H1 (cell line): ENCODE measurements around the gene DTL. TPM values are rescaled to one million over a fixed set of nuclear protein-coding genes. Genes with fewer than 3 reads are reported as not detected.

Source experiments
- CTCF ChIA-PET: fragments of 300-600 bp; sonication (Branson Sonifier 250); formaldehyde crosslinking; loops from one replicate; lab custom pipeline; 2021; ENCODE audit not compliant: partially characterized antibody; lab: Charles Lee
- POLR2A ChIA-PET: fragments of 300-600 bp; sonication (Branson Sonifier 250); formaldehyde crosslinking; loops from one replicate; lab custom pipeline; 2021; ENCODE audit warnings: inconsistent platforms; ENCODE audit not compliant: partially characterized antibody; lab: Charles Lee
- DNase-seq, 2 experiments: peaks; one replicate each; pipeline versions ENCODE4 v3.0.0 to v3.0.0-alpha.2; 2010 to 2022; ENCODE audit warnings: low spot score in 2 of 2, low read depth in 1 of 2, mixed read lengths in 1 of 2
- FAIRE-seq: peaks from 2 replicates; lab custom pipeline; 2011; peaks lifted over from hg19 to GRCh38; lab: Jason Lieb, UNC
- H2AFZ ChIP-seq: 2 replicates; pipeline ENCODE4 v1.8.1; 2012; ENCODE audit warnings: low read length, inconsistent platforms
- H2AK5ac ChIP-seq: 2 replicates; pipeline ENCODE4 v1.6.1; 2013; ENCODE audit warnings: low read depth, low read length
- H2BK120ac ChIP-seq: replicated peaks from 2 replicates; pipeline ENCODE3; 2013; ENCODE audit warnings: low read depth, low read length, inconsistent platforms
- H2BK12ac ChIP-seq: 2 replicates; pipeline ENCODE4 v1.6.1; 2013; ENCODE audit warnings: low read depth, low read length
- H2BK15ac ChIP-seq: 2 replicates; pipeline ENCODE4 v1.6.1; 2013; ENCODE audit warnings: low read length
- H2BK20ac ChIP-seq: 2 replicates; pipeline ENCODE4 v1.6.1; 2013; ENCODE audit warnings: low read length
- H2BK5ac ChIP-seq: 2 replicates; pipeline ENCODE4 v1.6.1; 2013; ENCODE audit warnings: low read depth, low read length
- H3K14ac ChIP-seq: 2 replicates; pipeline ENCODE4 v1.6.1; 2013; ENCODE audit warnings: inconsistent platforms; ENCODE audit not compliant: insufficient read length
- H3K18ac ChIP-seq: 2 replicates; pipeline ENCODE4 v1.6.1; 2013; ENCODE audit warnings: low read length; ENCODE audit errors: extremely low read depth
- H3K23ac ChIP-seq: 2 replicates; pipeline ENCODE4 v1.6.1; 2013; ENCODE audit warnings: inconsistent platforms; ENCODE audit not compliant: insufficient read length
- H3K23me2 ChIP-seq: 2 replicates; pipeline ENCODE4 v1.6.1; 2013; ENCODE audit warnings: low read depth, low read length
- H3K27ac ChIP-seq: 2 replicates; pipeline ENCODE4 v1.6.1; 2011; ENCODE audit warnings: low read depth, low read length, inconsistent platforms
- H3K27me3 ChIP-seq, 4 experiments: replicated peaks in 1 of 4; 1 replicate in 1 of 4; 2 replicates in 3 of 4; pipeline versions ENCODE4 v1.6.1 to v1.8.1; 2011 to 2013; ENCODE audit warnings: low read length in 3 of 4, mild to moderate bottlenecking in 3 of 4, inconsistent platforms in 2 of 4, mixed read lengths in 2 of 4, moderate library complexity in 1 of 4; ENCODE audit not compliant: control insufficient read depth in 3 of 4, insufficient read depth in 3 of 4; ENCODE audit errors: extremely low read depth in 1 of 4
- H3K36me3 ChIP-seq, 4 experiments: 2 replicates each; pipeline versions ENCODE4 v1.6.1 to v1.8.1; 2011 to 2013; ENCODE audit warnings: mild to moderate bottlenecking in 4 of 4, low read length in 3 of 4, moderate library complexity in 2 of 4, control low read depth in 1 of 4, inconsistent platforms in 1 of 4; ENCODE audit not compliant: insufficient read depth in 4 of 4, control insufficient read depth in 2 of 4
- H3K4ac ChIP-seq: replicated peaks from 2 replicates; pipeline ENCODE3; 2013; ENCODE audit warnings: low read length, low read depth, mixed read lengths, inconsistent platforms; ENCODE audit not compliant: insufficient read length
- H3K4me1 ChIP-seq, 4 experiments: replicated peaks in 1 of 4; 1 replicate in 1 of 4; 2 replicates in 3 of 4; pipeline versions ENCODE4 v1.6.1 to v1.8.1; 2011 to 2013; ENCODE audit warnings: low read length in 3 of 4, inconsistent platforms in 2 of 4, mixed read lengths in 1 of 4; ENCODE audit not compliant: insufficient read depth in 4 of 4, control insufficient read depth in 3 of 4
- H3K4me2 ChIP-seq, 2 experiments: 2 replicates each; pipeline versions ENCODE4 v1.6.1 to v1.8.1; 2011 to 2013; ENCODE audit warnings: low read depth in 2 of 2, low read length in 2 of 2, control low read depth in 1 of 2, inconsistent platforms in 1 of 2, mild to moderate bottlenecking in 1 of 2; ENCODE audit not compliant: insufficient read depth in 1 of 2
- H3K4me3 ChIP-seq, 4 experiments: fragments of 200-600, 300-600 bp in 1 of 4; sonication (generic), shearing (Covaris generic), sonication (Bioruptor Twin) in 1 of 4; 2 replicates each; pipeline versions ENCODE4 v1.5.1 to v1.8.1; 2011 to 2016; ENCODE audit warnings: low read length in 4 of 4, low read depth in 3 of 4, control low read depth in 2 of 4, inconsistent platforms in 2 of 4, mild to moderate bottlenecking in 2 of 4, mixed read lengths in 1 of 4, moderate library complexity in 1 of 4; ENCODE audit not compliant: insufficient read depth in 2 of 4; ENCODE audit errors: extremely low read depth in 1 of 4
- H3K56ac ChIP-seq: replicated peaks from 2 replicates; pipeline ENCODE3; 2013; ENCODE audit warnings: low read depth, mild to moderate bottlenecking, mixed read lengths, low read length, inconsistent platforms; ENCODE audit not compliant: insufficient read length
- H3K79me1 ChIP-seq: 2 replicates; pipeline ENCODE4 v1.6.1; 2013; ENCODE audit warnings: low read depth, low read length, control low read depth
- H3K79me2 ChIP-seq, 2 experiments: 2 replicates each; pipeline versions ENCODE4 v1.6.1 to v1.8.1; 2012 to 2013; ENCODE audit warnings: low read length in 2 of 2, mild to moderate bottlenecking in 2 of 2, inconsistent platforms in 1 of 2; ENCODE audit not compliant: insufficient read depth in 2 of 2, control insufficient read depth in 1 of 2
- H3K9ac ChIP-seq, 4 experiments: replicated peaks in 1 of 4; 1 replicate in 1 of 4; 2 replicates in 3 of 4; pipeline versions ENCODE4 v1.6.1 to v1.8.1; 2011 to 2013; ENCODE audit warnings: low read depth in 3 of 4, low read length in 3 of 4, control low read depth in 2 of 4, mild to moderate bottlenecking in 2 of 4, moderate library complexity in 2 of 4, inconsistent platforms in 1 of 4; ENCODE audit errors: extremely low read depth in 1 of 4
- H3K9me3 ChIP-seq, 2 experiments: 2 replicates each; pipeline versions ENCODE4 v1.6.1 to v1.8.1; 2012 to 2013; ENCODE audit warnings: mild to moderate bottlenecking in 2 of 2, moderate library complexity in 2 of 2, control low read depth in 1 of 2, inconsistent platforms in 1 of 2, low read depth in 1 of 2, low read length in 1 of 2, mixed read lengths in 1 of 2; ENCODE audit not compliant: insufficient read depth in 2 of 2
- H4K20me1 ChIP-seq, 2 experiments: replicated peaks in 1 of 2; 2 replicates each; pipeline versions ENCODE3 to v1.8.1; 2011 to 2013; ENCODE audit warnings: inconsistent platforms in 2 of 2, low read length in 2 of 2, mild to moderate bottlenecking in 1 of 2; ENCODE audit not compliant: insufficient read depth in 2 of 2, control insufficient read depth in 1 of 2
- H4K5ac ChIP-seq: 2 replicates; pipeline ENCODE4 v1.6.1; 2013; ENCODE audit warnings: low read length, low read depth, mixed read lengths, inconsistent platforms; ENCODE audit not compliant: insufficient read length
- H4K8ac ChIP-seq: 2 replicates; pipeline ENCODE4 v1.8.0; 2013; ENCODE audit warnings: mild to moderate bottlenecking, moderate library complexity, low read length, inconsistent platforms; ENCODE audit not compliant: insufficient read depth; ENCODE audit errors: extremely low read depth
- H4K91ac ChIP-seq: replicated peaks from 2 replicates; pipeline ENCODE3; 2013; ENCODE audit warnings: low read length, mixed read lengths, inconsistent platforms; ENCODE audit not compliant: insufficient read length
- BRCA1 ChIP-seq: IDR thresholded peaks from 2 replicates; pipeline ENCODE4 v1.6.1; 2012; ENCODE audit warnings: low read depth, low read length, improper control_type of control experiment
- CHD1 ChIP-seq: IDR thresholded peaks from 2 replicates; pipeline ENCODE4 v1.6.1; 2012; ENCODE audit warnings: low read depth, low read length, improper control_type of control experiment
- CHD2 ChIP-seq: IDR thresholded peaks from 2 replicates; pipeline ENCODE4 v1.6.1; 2012; ENCODE audit warnings: low read length, improper control_type of control experiment
- EP300 ChIP-seq, 2 experiments: IDR thresholded peaks; 1 replicate in 1 of 2; 2 replicates in 1 of 2; pipeline ENCODE4 v1.6.1; 2011 to 2012; ENCODE audit warnings: low read depth in 2 of 2, low read length in 2 of 2, mild to moderate bottlenecking in 2 of 2, borderline replicate concordance in 1 of 2, inconsistent platforms in 1 of 2, moderate library complexity in 1 of 2
- FOSL1 ChIP-seq: IDR thresholded peaks from 2 replicates; pipeline ENCODE4 v1.6.1; 2011; ENCODE audit warnings: mild to moderate bottlenecking, low read depth, low read length, moderate library complexity; ENCODE audit not compliant: insufficient read depth
- HDAC6 ChIP-seq: IDR thresholded peaks from one replicate; pipeline ENCODE4 v1.7.1; 2012; ENCODE audit warnings: low read depth, mild to moderate bottlenecking, inconsistent platforms, low read length, moderate library complexity
- JUND ChIP-seq: IDR thresholded peaks from 2 replicates; pipeline ENCODE4 v1.6.1; 2011; ENCODE audit warnings: mild to moderate bottlenecking, improper control_type of control experiment, low read length
- RAD21 ChIP-seq, 2 experiments: IDR thresholded peaks in 1 of 2; conservative IDR thresholded peaks in 1 of 2; 2 replicates each; pipeline ENCODE4 v1.6.1; 2011; ENCODE audit warnings: low read depth in 2 of 2, low read length in 2 of 2, improper control_type of control experiment in 1 of 2, inconsistent platforms in 1 of 2, mild to moderate bottlenecking in 1 of 2, moderate library complexity in 1 of 2
- RFX5 ChIP-seq: IDR thresholded peaks from 2 replicates; pipeline ENCODE4 v1.6.1; 2011; ENCODE audit warnings: low read depth, low read length, improper control_type of control experiment, borderline replicate concordance
- SAP30 ChIP-seq: fragments of 300-600 bp; sonication (generic); IDR thresholded peaks from 2 replicates; pipeline ENCODE4 v1.7.1; 2012; ENCODE audit warnings: low read length, moderate library complexity, mild to moderate bottlenecking, inconsistent platforms; ENCODE audit not compliant: insufficient read depth, insufficient replicate concordance
- SIN3A ChIP-seq, 2 experiments: IDR thresholded peaks in 1 of 2; conservative IDR thresholded peaks in 1 of 2; 2 replicates each; pipeline ENCODE4 v1.6.1; 2011 to 2012; ENCODE audit warnings: low read length in 2 of 2, improper control_type of control experiment in 1 of 2, low read depth in 1 of 2, mild to moderate bottlenecking in 1 of 2
- SIRT6 ChIP-seq: IDR thresholded peaks from one replicate; pipeline ENCODE4 v1.7.1; 2012; ENCODE audit warnings: low read length, inconsistent platforms
- WGBS, 2 experiments: shearing (Covaris generic) in 1 of 2; methylation state at CpG; one replicate each; pipeline versions ENCODE4 v1.1.6 to v1.1.7; 2013 to 2015; ENCODE audit warnings: low lambda C conversion rate in 2 of 2, mixed read lengths in 2 of 2, inconsistent platforms in 1 of 2, low coverage in 1 of 2, missing lambda C conversion rate in 1 of 2; ENCODE audit not compliant: insufficient replicate concordance in 2 of 2, insufficient coverage in 1 of 2, insufficient read length in 1 of 2; ENCODE audit errors: extremely low coverage in 1 of 2, missing lambda C conversion rate in 1 of 2; 5-methylcytosine and 5-hydroxymethylcytosine counted together
- polyA plus RNA-seq, 7 experiments: library from polyadenylated mRNA; depleted of rRNA in 3 of 7; stranded (reverse) in 5 of 7; unstranded in 2 of 7; fragments of >200 nt in 5 of 7; fragments of 200-250 nt in 2 of 7; gene quantifications; 1 replicate in 5 of 7; 2 replicates in 1 of 7; 4 replicates in 1 of 7; pipeline versions ENCODE4 v1.2.1 to v1.2.3, GENCODE V29; 2011 to 2013; ENCODE audit warnings: missing spikeins in 2 of 7, mixed read lengths in 2 of 7
- total RNA-seq: library from RNA; stranded (reverse); fragmentation: NEBNext Ultra II Directional; extraction: Animal tissue kit (Norgen Biotek cat#: 25700); gene quantifications from 2 replicates; pipeline ENCODE4 v1.2.1, GENCODE V29; 2021
- TF ChIP-seq, protein P1 (sequence below): IDR thresholded peaks from 2 replicates; pipeline ENCODE4 v1.6.1; 2012; ENCODE audit warnings: inconsistent platforms

Gene DTL
- total and polyA plus RNA-seq, 2 of the 8 experiments (the other 6 are each of a cell fraction or from before 2014, with no cell fraction given): 36.0 to 46.9 TPM

GRCh38 chr1:212108187-212108586 is 72.6 kb downstream of the DTL start:
- no peaks in the 10 kb centered on the region for H3K23me2 ChIP-seq
- no peaks in the 10 kb centered on the region for H3K9me3 ChIP-seq
- no peaks in the 10 kb centered on the region for H3K79me2 ChIP-seq
- H3K56ac ChIP-seq: no peak overlapping the region
- no peak overlapping the region for H3K4me2 ChIP-seq
- no peak overlapping the region for H3K9ac ChIP-seq
- peaks cover 2 to 20% (median 13%) of the 10 kb centered on the region in 4 experiments; a peak in 5 of 7 replicates for H3K4me1 ChIP-seq
- ChIA-PET POLR2A (interaction anchor here (1.6 kb wide), 1 partner anchor 20 kb away, joined by 3 read pairs; no protein-coding TSS in a partner anchor), CTCF (interaction anchor here (1.2 to 1.6 kb wide), 4 partner anchors 11 to 186 kb away, joined by 3 to 6 read pairs (median 4); no protein-coding TSS in a partner anchor)
- no peak overlapping the region for H2BK120ac ChIP-seq
- H2BK20ac ChIP-seq: no peak overlapping the region
- H3K4ac ChIP-seq: no peak overlapping the region
- no peak overlapping the region for H2BK12ac ChIP-seq
- H2AFZ ChIP-seq: no peak overlapping the region
- H2BK15ac ChIP-seq: no peak overlapping the region
- DNase-seq (no peak), FAIRE-seq (no peak)
- H4K20me1 ChIP-seq: no peaks in the 10 kb centered on the region
- H3K36me3 ChIP-seq: peaks cover 0 to 4% (median 0%) of the 10 kb centered on the region in 4 experiments; a peak in 1 of 8 replicates
- no peak overlapping the region for H3K18ac ChIP-seq
- 86% methylated on average over 1 of the region's 1 CpG; no CpG with 5 or more reads in 1 of the 2 experiments for WGBS, 2 experiments
- H3K27ac ChIP-seq: no peak overlapping the region
- no peak overlapping the region for H4K5ac ChIP-seq
- H3K27me3 ChIP-seq: no peaks in the 10 kb centered on the region
- no peak overlapping the region for H2AK5ac ChIP-seq
- H3K4me3 ChIP-seq: no peak overlapping the region
- no peak overlapping the region for H3K14ac ChIP-seq
- no peaks in the 10 kb centered on the region for H3K79me1 ChIP-seq
- no peak overlapping the region for H4K91ac ChIP-seq
- H2BK5ac ChIP-seq: no peak overlapping the region
- H4K8ac ChIP-seq: no peak overlapping the region
- H3K23ac ChIP-seq: no peak overlapping the region
- TF ChIP-seq JUND (no peak), CHD1 (no peak), SIN3A (conservative IDR thresholded peaks at IDR 0.05 in 1 of 2, IDR thresholded peaks at IDR 0.05 in 1 of 2; ENCODE audit: low read depth in 1 of 2, low read length in 2 of 2) (no peak), HDAC6 (no peak), RAD21 (IDR thresholded peaks at IDR 0.05 in 1 of 2, conservative IDR thresholded peaks at IDR 0.05 in 1 of 2; ENCODE audit: low read depth in 2 of 2, low read length in 2 of 2) (no peak), FOSL1 (no peak), EP300 (IDR thresholded peaks at IDR 0.05; ENCODE audit: borderline replicate concordance in 1 of 2, low read depth in 2 of 2, low read length in 2 of 2) (no peak), SAP30 (no peak), RFX5 (no peak), BRCA1 (no peak), SIRT6 (no peak), CHD2 (no peak)
- TF ChIP-seq, protein P1, sequence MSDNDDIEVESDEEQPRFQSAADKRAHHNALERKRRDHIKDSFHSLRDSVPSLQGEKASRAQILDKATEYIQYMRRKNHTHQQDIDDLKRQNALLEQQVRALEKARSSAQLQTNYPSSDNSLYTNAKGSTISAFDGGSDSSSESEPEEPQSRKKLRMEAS: no peak
